Urinary bladder (tissue), 4 donors: Measurements from ENCODE around the gene SLC2A6. TPM values are rescaled to one million over a fixed set of nuclear protein-coding genes. Genes with fewer than 3 reads are reported as not detected.

Experiments used
- DNase-seq: peaks from one replicate; pipeline ENCODE4 v3.0.0-alpha.2; 2015; ENCODE audit errors: extremely low spot score
- H3K27ac ChIP-seq: one replicate; pipeline ENCODE4 v1.5.1; 2013; ENCODE audit warnings: low read depth, mild to moderate bottlenecking, moderate library complexity
- H3K36me3 ChIP-seq: one replicate; pipeline ENCODE4 v1.6.1; 2013; ENCODE audit warnings: mild to moderate bottlenecking, moderate library complexity; ENCODE audit not compliant: insufficient read depth
- H3K4me1 ChIP-seq: one replicate; pipeline ENCODE4 v1.6.1; 2013; ENCODE audit warnings: mild to moderate bottlenecking, moderate library complexity; ENCODE audit not compliant: insufficient read depth
- H3K4me3 ChIP-seq: one replicate; pipeline ENCODE4 v1.5.1; 2013; ENCODE audit warnings: low read depth, low read length
- WGBS: extraction: QIAGEN DNeasy Blood & Tissue Kit; methylation state at CpG from one replicate; pipeline ENCODE4 v1.1.7; 2013; 5-methylcytosine and 5-hydroxymethylcytosine counted together
- polyA plus RNA-seq: library from polyadenylated mRNA; stranded (reverse); fragments of 200-250 nt; gene quantifications from one replicate; pipeline ENCODE4 v1.2.3, GENCODE V29; 2013
- total RNA-seq: library from RNA; depleted of rRNA; stranded (reverse); fragments of >200 nt; gene quantifications from one replicate; pipeline ENCODE4 v1.2.3, GENCODE V29; 2014
- donor health status: healthy with polysubstance abuse.
- donor health status: healthy.

Gene SLC2A6
- total and polyA plus RNA-seq, 2 donors = 3.4 to 4.1 TPM

GRCh38 chr9:133496861-133497842 is 18.3 kb upstream of the SLC2A6 start:
- H3K27ac ChIP-seq = no peak overlapping the region
- H3K4me1 ChIP-seq = no peaks in the 10 kb centered on the region
- H3K4me3 ChIP-seq = no peak overlapping the region
- 61% methylated on average over 35 of the region's 35 CpGs for WGBS
- no peak for DNase-seq
- H3K36me3 ChIP-seq = no peaks in the 10 kb centered on the region

- 92% methylated on average over 24 of the region's 24 CpGs for WGBS
- Histone ChIP-seq H3K27ac (no peak overlapping the region), H3K36me3 (no peaks in the 10 kb centered on the region), H3K4me3 (no peak overlapping the region), H3K4me1 (no peaks in the 10 kb centered on the region)
- no peak for DNase-seq
Measured at GRCh38 chr9:133495327-133496293, 16.7 kb upstream of the SLC2A6 start.

- Histone ChIP-seq H3K4me1 (no peaks in the 10 kb centered on the region), H3K27ac (no peak overlapping the region), H3K36me3 (no peaks in the 10 kb centered on the region), H3K4me3 (no peak overlapping the region)
- whole genome bisulfite sequencing = 69% methylated on average over 24 of the region's 24 CpGs
- no peak for DNase-seq
Measured at GRCh38 chr9:133494636-133495326, 15.9 kb upstream of the SLC2A6 start.

GRCh38 chr9:133493845-133494540 is 15.1 kb upstream of the SLC2A6 start:
- no peaks in the 10 kb centered on the region for H3K4me1 ChIP-seq
- H3K36me3 ChIP-seq = no peaks in the 10 kb centered on the region
- no peak for DNase-seq
- no peak overlapping the region for H3K4me3 ChIP-seq
- WGBS = 91% methylated on average over 23 of the region's 23 CpGs
- H3K27ac ChIP-seq = no peak overlapping the region

GRCh38 chr9:133493428-133493827 is 14.5 kb upstream of the SLC2A6 start:
- 89% methylated on average over 11 of the region's 11 CpGs for WGBS
- no peak overlapping the region for H3K27ac ChIP-seq
- DNase-seq = no peak
- no peak overlapping the region for H3K4me3 ChIP-seq
- no peaks in the 10 kb centered on the region for H3K36me3 ChIP-seq
- no peaks in the 10 kb centered on the region for H3K4me1 ChIP-seq

- DNase-seq = no peak
- Histone ChIP-seq H3K36me3 (no peaks in the 10 kb centered on the region), H3K4me3 (no peak overlapping the region), H3K4me1 (no peaks in the 10 kb centered on the region), H3K27ac (no peak overlapping the region)
- 67% methylated on average over 33 of the region's 33 CpGs for WGBS
Measured at GRCh38 chr9:133492061-133493021, 13.4 kb upstream of the SLC2A6 start.

- Histone ChIP-seq H3K4me3 (no peak overlapping the region), H3K4me1 (no peaks in the 10 kb centered on the region), H3K36me3 (no peaks in the 10 kb centered on the region), H3K27ac (no peak overlapping the region)
- DNase-seq = no peak
- WGBS = 93% methylated on average over 8 of the region's 8 CpGs
Measured at GRCh38 chr9:133491656-133491925, 12.7 kb upstream of the SLC2A6 start.

- no peaks in the 10 kb centered on the region for H3K36me3 ChIP-seq
- no peaks in the 10 kb centered on the region for H3K4me1 ChIP-seq
- 80% methylated on average over 12 of the region's 12 CpGs for WGBS
- no peak overlapping the region for H3K27ac ChIP-seq
- no peak overlapping the region for H3K4me3 ChIP-seq
- DNase-seq = no peak
Measured at GRCh38 chr9:133490865-133491655, 12.2 kb upstream of the SLC2A6 start.

GRCh38 chr9:133490201-133490681 is 11.3 kb upstream of the SLC2A6 start:
- 62% methylated on average over 13 of the region's 13 CpGs for WGBS
- DNase-seq = no peak
- Histone ChIP-seq H3K27ac (no peak overlapping the region), H3K4me3 (no peak overlapping the region), H3K4me1 (no peaks in the 10 kb centered on the region), H3K36me3 (no peaks in the 10 kb centered on the region)

GRCh38 chr9:133489253-133490190 is 10.6 kb upstream of the SLC2A6 start:
- Histone ChIP-seq H3K4me3 (no peak overlapping the region), H3K36me3 (no peaks in the 10 kb centered on the region), H3K4me1 (no peaks in the 10 kb centered on the region), H3K27ac (no peak overlapping the region)
- WGBS = 84% methylated on average over 19 of the region's 19 CpGs
- no peak for DNase-seq
